ENCODE measurements around the gene SLC18A3.

The SLC18A3 gene

GRCh38 chr10:49600046-49600445 lies 10.1 kb upstream of the SLC18A3 start:
- no peak for TF ChIP-seq CTCF (IDR thresholded peaks at IDR 0.05; ENCODE audit: insufficient read depth, low read length, poor library complexity, severe bottlenecking)
- Histone ChIP-seq H3K27me3 (replicated peaks; ENCODE audit: control insufficient read depth, insufficient read depth, low read length) (no peaks in the 10 kb centered on the region; the same call in 1 of the 2 replicates), H3K36me3 (ENCODE audit: control insufficient read depth, insufficient read depth, low read length) (no peaks in the 10 kb centered on the region), H3K4me3 (replicated peaks; ENCODE audit: low read depth, low read length) (no peak overlapping the region)
- DNase-seq (ENCODE audit: extremely low read depth, insufficient read length) = no peak

GRCh38 chr10:49600781-49601400 lies 9.2 kb upstream of the SLC18A3 start:
- DNase-seq (ENCODE audit: extremely low read depth, insufficient read length) = no peak

GRCh38 chr10:49601857-49602256 lies 8.3 kb upstream of the SLC18A3 start:
- Histone ChIP-seq H3K36me3 (ENCODE audit: control insufficient read depth, insufficient read depth, low read length) (no peaks in the 10 kb centered on the region), H3K4me3 (replicated peaks; ENCODE audit: low read depth, low read length) (no peak overlapping the region), H3K27me3 (replicated peaks; ENCODE audit: control insufficient read depth, insufficient read depth, low read length) (no peaks in the 10 kb centered on the region; the same call in 1 of the 2 replicates)
- no peak for DNase-seq (ENCODE audit: extremely low read depth, insufficient read length)
- TF ChIP-seq CTCF (IDR thresholded peaks at IDR 0.05; ENCODE audit: insufficient read depth, low read length, poor library complexity, severe bottlenecking) = no peak

More at GRCh38 chr10:49600781-49601400, 9.2 kb upstream of the SLC18A3 start:
- no peak overlapping the region for H3K4me3 ChIP-seq (replicated peaks; ENCODE audit: low read depth, low read length)
- no peaks in the 10 kb centered on the region; the same call in 1 of the 2 replicates for H3K27me3 ChIP-seq (replicated peaks; ENCODE audit: control insufficient read depth, insufficient read depth, low read length)
- TF ChIP-seq CTCF (IDR thresholded peaks at IDR 0.05; ENCODE audit: insufficient read depth, low read length, poor library complexity, severe bottlenecking) = no peak
- H3K36me3 ChIP-seq (ENCODE audit: control insufficient read depth, insufficient read depth, low read length) = no peaks in the 10 kb centered on the region

- DNase-seq (ENCODE audit: extremely low read depth, insufficient read length) = no peak
- Histone ChIP-seq H3K4me3 (replicated peaks; ENCODE audit: low read depth, low read length) (no peak overlapping the region), H3K36me3 (ENCODE audit: control insufficient read depth, insufficient read depth, low read length) (no peaks in the 10 kb centered on the region), H3K27me3 (replicated peaks; ENCODE audit: control insufficient read depth, insufficient read depth, low read length) (no peaks in the 10 kb centered on the region; the same call in 1 of the 2 replicates)
- TF ChIP-seq CTCF (IDR thresholded peaks at IDR 0.05; ENCODE audit: insufficient read depth, low read length, poor library complexity, severe bottlenecking) = no peak
Observed at GRCh38 chr10:49602380-49603023, 7.6 kb upstream of the SLC18A3 start.

GRCh38 chr10:49605216-49605938 lies 4.7 kb upstream of the SLC18A3 start:
- TF ChIP-seq CTCF (IDR thresholded peaks at IDR 0.05; ENCODE audit: insufficient read depth, low read length, poor library complexity, severe bottlenecking) = no peak
- H3K36me3 ChIP-seq (ENCODE audit: control insufficient read depth, insufficient read depth, low read length) = no peaks in the 10 kb centered on the region
- H3K27me3 ChIP-seq (replicated peaks; ENCODE audit: control insufficient read depth, insufficient read depth, low read length) = no peaks in the 10 kb centered on the region; the same call in 1 of the 2 replicates
- H3K4me3 ChIP-seq (replicated peaks; ENCODE audit: low read depth, low read length) = no peak overlapping the region
- DNase-seq (ENCODE audit: extremely low read depth, insufficient read length) = no peak

All from GM06990 (cell line).